OCI-LY1 (cell line): Measurements from ENCODE around the gene FURIN.

Experiments
- CTCF ChIP-seq: fragments of 200-600 bp; sonication (generic), shearing (Covaris generic); IDR thresholded peaks from 2 replicates; pipeline ENCODE4 v1.5.1; 2017; ENCODE audit warnings: mild to moderate bottlenecking, antibody characterized with exemption, low read length, moderate library complexity, mixed read lengths
- EZH2 ChIP-seq: fragments of 200-600 bp; sonication (generic), shearing (Covaris generic); IDR thresholded peaks from 2 replicates; pipeline ENCODE4 v1.8.0; 2017; ENCODE audit warnings: borderline replicate concordance, mixed run types, mild to moderate bottlenecking, antibody characterized with exemption, low read length, moderate library complexity, mixed read lengths

GRCh38 chr15:90911302-90911623, 42.9 kb downstream of the FURIN start:
- TF ChIP-seq CTCF (no peak), EZH2 (no peak)
